B cell (primary cell): ENCODE data around the gene CACNA2D4. TPM values are rescaled to one million over a fixed set of nuclear protein-coding genes. Genes with fewer than 3 reads are reported as not detected.
A peak's percentile ranks its signal among the peaks of the same experiment; 100 is the strongest.

Experiments used
- ATAC-seq: fragments of 200-7000 bp; cut with Tn5 transposase; one replicate; pipeline ENCODE4 v1.10.0; 2021; ENCODE audit warnings: low read depth, mild to moderate bottlenecking, moderate number of reproducible peaks, moderate library complexity
- CTCF ChIA-PET: fragments of 350-600 bp; sonication (Branson Sonifier 250); formaldehyde crosslinking; loops from one replicate; lab custom pipeline; 2021; ENCODE audit warnings: antibody characterized with exemption, inconsistent platforms; lab: Charles Lee
- POLR2A ChIA-PET: fragments of 350-600 bp; sonication (Branson Sonifier 250); formaldehyde crosslinking; loops from one replicate; lab custom pipeline; 2021; ENCODE audit warnings: antibody characterized with exemption; lab: Charles Lee
- DNase-seq: peaks from one replicate; pipeline ENCODE4 v3.0.0; 2013
- H2AFZ ChIP-seq: 2 replicates; pipeline ENCODE4 v1.6.1; 2012; ENCODE audit warnings: mild to moderate bottlenecking, low read depth, low read length; ENCODE audit not compliant: insufficient read depth, poor library complexity, severe bottlenecking
- H3K27ac ChIP-seq, 2 donors: 1 replicate in 1 of 2; 2 replicates in 1 of 2; pipeline ENCODE4 v1.5.1; 2012 to 2013; ENCODE audit warnings: low read length in 2 of 2, mild to moderate bottlenecking in 2 of 2, moderate library complexity in 1 of 2
- H3K27me3 ChIP-seq, 4 experiments: fragments of 200-600 bp in 1 of 4; sonication (generic) in 1 of 4; replicated peaks in 1 of 4; 1 replicate in 2 of 4; 2 replicates in 2 of 4; pipeline versions ENCODE4 v1.6.1 to v1.7.0; 2013 to 2016; ENCODE audit warnings: low read length in 3 of 4, mild to moderate bottlenecking in 2 of 4, mixed read lengths in 1 of 4, moderate library complexity in 1 of 4; ENCODE audit not compliant: insufficient read depth in 4 of 4, control insufficient read depth in 3 of 4; ENCODE audit errors: control extremely low read depth in 1 of 4
- H3K36me3 ChIP-seq, 2 experiments: replicated peaks in 1 of 2; 1 replicate in 1 of 2; 2 replicates in 1 of 2; pipeline versions ENCODE4 v1.6.1 to v1.7.1; 2013; ENCODE audit warnings: low read length in 1 of 2; ENCODE audit not compliant: insufficient read depth in 2 of 2, control insufficient read depth in 1 of 2; ENCODE audit errors: control extremely low read depth in 1 of 2, extremely low read depth in 1 of 2
- H3K4me1 ChIP-seq, 2 donors: fragments of 200-600 bp in 1 of 2; sonication (generic) in 1 of 2; 1 replicate in 1 of 2; 2 replicates in 1 of 2; pipeline versions ENCODE4 v1.5.1 to v1.6.1; 2013 to 2017; ENCODE audit warnings: low read length in 2 of 2; ENCODE audit not compliant: control insufficient read depth in 2 of 2, insufficient read depth in 2 of 2
- H3K4me2 ChIP-seq: replicated peaks from 2 replicates; pipeline ENCODE3; 2012; ENCODE audit warnings: mild to moderate bottlenecking, low read depth, low read length; ENCODE audit not compliant: poor library complexity, severe bottlenecking
- H3K4me3 ChIP-seq, 5 experiments: fragments of 200-600 bp in 1 of 5; sonication (generic) in 1 of 5; 1 replicate in 3 of 5; 2 replicates in 2 of 5; pipeline versions ENCODE4 v1.5.1 to v1.7.0; 2011 to 2016; ENCODE audit warnings: low read length in 4 of 5, mild to moderate bottlenecking in 4 of 5, low read depth in 2 of 5, control low read depth in 1 of 5, moderate library complexity in 1 of 5; ENCODE audit not compliant: insufficient read depth in 1 of 5; ENCODE audit errors: control extremely low read depth in 1 of 5, extremely low read depth in 1 of 5
- H3K79me2 ChIP-seq: fragments of 200-600 bp; sonication (generic); one replicate; pipeline ENCODE4 v1.6.0; 2016; ENCODE audit warnings: low read length; ENCODE audit not compliant: control insufficient read depth, insufficient read depth
- H3K9ac ChIP-seq: fragments of 200-600 bp; sonication (generic); 2 replicates; pipeline ENCODE4 v1.6.1; 2017; ENCODE audit warnings: mild to moderate bottlenecking, low read length, moderate library complexity
- H3K9me3 ChIP-seq, 3 donors: one replicate each; pipeline versions ENCODE4 v1.6.1 to v1.7.1; 2013; ENCODE audit warnings: low read length in 2 of 3; ENCODE audit not compliant: control insufficient read depth in 2 of 3, insufficient read depth in 1 of 3; ENCODE audit errors: control extremely low read depth in 1 of 3
- H4K20me1 ChIP-seq: 2 replicates; pipeline ENCODE4 v1.6.0; 2012; ENCODE audit warnings: mild to moderate bottlenecking, low read length; ENCODE audit not compliant: insufficient read depth, control insufficient read depth, poor library complexity, severe bottlenecking
- H3K27ac Mint-ChIP-seq: one replicate; pipeline ENCODE4 v1.8.0; 2021; ENCODE audit warnings: mixed read lengths
- H3K27me3 Mint-ChIP-seq: one replicate; pipeline ENCODE4 v1.8.0; 2021; ENCODE audit warnings: mixed read lengths
- H3K4me1 Mint-ChIP-seq: one replicate; pipeline ENCODE4 v1.8.0; 2021; ENCODE audit warnings: mixed read lengths
- H3K4me3 Mint-ChIP-seq: one replicate; pipeline ENCODE4 v1.8.0; 2021; ENCODE audit warnings: mixed read lengths
- H3K9me3 Mint-ChIP-seq: one replicate; pipeline ENCODE4 v1.8.0; 2022; ENCODE audit warnings: mixed read lengths; ENCODE audit not compliant: insufficient read depth
- CTCF ChIP-seq: fragments of 200-600 bp; IDR thresholded peaks from one replicate; pipeline ENCODE4 v1.8.0; 2022; ENCODE audit warnings: antibody characterized with exemption, mild to moderate bottlenecking
- EZH2 ChIP-seq: IDR thresholded peaks from 2 replicates; pipeline ENCODE4 v1.6.1; 2012; ENCODE audit warnings: borderline replicate concordance, low read depth, mild to moderate bottlenecking, moderate library complexity, low read length; ENCODE audit not compliant: insufficient read depth, poor library complexity, severe bottlenecking
- WGBS: methylation state at CpG from one replicate; pipeline ENCODE4 v1.1.5; 2013; ENCODE audit warnings: missing lambda C conversion rate; ENCODE audit not compliant: insufficient coverage; 5-methylcytosine and 5-hydroxymethylcytosine counted together
- intact Hi-C: fragments of 100-400 bp; cut with micrococcal nuclease; formaldehyde crosslinking; loops from one replicate; pipeline ENCODE4 v1.10.0; 2022
- polyA plus RNA-seq: library from polyadenylated mRNA; depleted of rRNA; stranded (reverse); fragments of >200 nt; gene quantifications from 2 replicates; pipeline ENCODE4 v1.2.3, GENCODE V29; 2012
- total RNA-seq, 2 donors: library from RNA; stranded (reverse); fragments of 120-200 nt in 1 of 2; gene quantifications; 1 replicate in 1 of 2; 2 replicates in 1 of 2; pipeline versions ENCODE4 v1.2.3 to v1.2.4, GENCODE V29; 2013 to 2022

The CACNA2D4 gene
- total and polyA plus RNA-seq, 2 donors (not counting 1 experiment from before 2014, with no cell fraction given) = 6.0 to 7.4 TPM

- peak overlapping the region; percentile 28 for H3K27ac Mint-ChIP-seq
- Histone ChIP-seq H3K4me1 (peaks cover 49 to 50% of the 10 kb centered on the region in 2 donors), H3K9me3 (peaks cover 0 to 4% (median 0%) of the 10 kb centered on the region in 3 donors), H3K79me2 (peaks cover 20% of the 10 kb centered on the region), H2AFZ (peak overlapping the region; percentile 83), H3K4me2 (peak overlapping the region; percentile 78), H3K27me3 (no peaks in the 10 kb centered on the region), H3K4me3 (peak overlapping the region in 4 of 5 experiments; percentile 61 to 72 (median 69)), H4K20me1 (no peaks in the 10 kb centered on the region), H3K27ac (peak overlapping the region; percentile 85 to 90), H3K9ac (peak overlapping the region; percentile 77), H3K36me3 (no peaks in the 10 kb centered on the region)
- H3K4me1 Mint-ChIP-seq = peaks cover 47% of the 10 kb centered on the region
- 100% methylated on average over 1 of the region's 6 CpGs for whole genome bisulfite sequencing
- ChIA-PET CTCF (interaction anchor here (1.0 to 3.7 kb wide), 4 partner anchors 11 to 127 kb away, joined by 3 to 40 read pairs (median 6); no protein-coding TSS in a partner anchor), POLR2A (no interaction called here)
- ATAC-seq (no peak), DNase-seq (no peak)
- peak overlapping the region; percentile 90 for H3K4me3 Mint-ChIP-seq
- H3K9me3 Mint-ChIP-seq = no peaks in the 10 kb centered on the region
- peaks cover 19% of the 10 kb centered on the region for H3K27me3 Mint-ChIP-seq
- TF ChIP-seq CTCF (no peak), EZH2 (no peak)
- intact Hi-C loops = no loop called here
Measured at GRCh38 chr12:1918884-1919236, 408 bp upstream of the CACNA2D4 start.
